Spleen (tissue), 7 donors: ENCODE results near the gene UBR2.

Experiments used
- POLR2A ChIP-seq, 3 donors: fragments of 450-650 bp; IDR thresholded peaks; one replicate each; pipeline ENCODE4 v1.5.1; 2017; ENCODE audit warnings: antibody characterized with exemption in 3 of 3, mild to moderate bottlenecking in 1 of 3
- POLR2AphosphoS5 ChIP-seq, 3 donors: sonication (generic); formaldehyde crosslinking; IDR thresholded peaks; one replicate each; pipeline ENCODE4 v1.5.1; 2017; ENCODE audit warnings: antibody characterized with exemption in 3 of 3
- TF ChIP-seq, protein P1 (sequence below), 11 experiments: fragments of 200-600 bp in 7 of 11; fragments of 450-650 bp in 4 of 11; sonication (generic) in 4 of 11; IDR thresholded peaks in 8 of 11; conservative IDR thresholded peaks in 3 of 11; 1 replicate in 7 of 11; 2 replicates in 4 of 11; pipeline versions ENCODE4 v1.4.0 to v1.8.0; 2016 to 2021; ENCODE audit warnings: antibody characterized with exemption in 11 of 11, inconsistent platforms in 4 of 11, mild to moderate bottlenecking in 1 of 11
- donor health status: DM: no; HTN: no; CAD: no; lungs with moderate emphysema.
- donor health status: DM: no; HTN: no; CAD: no.
- donor health status: DM: no; HTN: no; CAD: no.

DNA sequence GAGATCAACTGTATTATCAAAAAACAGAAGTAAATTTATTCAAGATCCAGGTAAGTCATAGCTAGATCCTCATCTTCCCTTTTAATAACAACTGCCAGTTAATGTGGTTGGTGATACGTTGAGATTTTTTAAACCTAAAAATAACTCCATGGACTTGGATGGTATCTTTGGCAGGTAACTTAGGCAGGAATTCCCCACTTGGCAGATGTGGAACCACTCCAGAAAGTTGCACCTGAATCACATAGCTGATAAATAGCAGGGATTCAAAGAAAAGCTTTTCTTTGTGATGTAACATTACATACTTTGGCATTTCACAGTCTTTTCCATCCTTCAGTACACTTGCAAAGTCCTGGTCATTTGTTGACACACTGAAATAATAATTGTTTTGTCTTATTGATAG is 96.0 kb downstream of the UBR2 start:
- TF ChIP-seq POLR2A (IDR thresholded peaks at IDR 0.05) (no peak), POLR2AphosphoS5 (IDR thresholded peaks at IDR 0.05) (no peak)
- TF ChIP-seq, protein P1, sequence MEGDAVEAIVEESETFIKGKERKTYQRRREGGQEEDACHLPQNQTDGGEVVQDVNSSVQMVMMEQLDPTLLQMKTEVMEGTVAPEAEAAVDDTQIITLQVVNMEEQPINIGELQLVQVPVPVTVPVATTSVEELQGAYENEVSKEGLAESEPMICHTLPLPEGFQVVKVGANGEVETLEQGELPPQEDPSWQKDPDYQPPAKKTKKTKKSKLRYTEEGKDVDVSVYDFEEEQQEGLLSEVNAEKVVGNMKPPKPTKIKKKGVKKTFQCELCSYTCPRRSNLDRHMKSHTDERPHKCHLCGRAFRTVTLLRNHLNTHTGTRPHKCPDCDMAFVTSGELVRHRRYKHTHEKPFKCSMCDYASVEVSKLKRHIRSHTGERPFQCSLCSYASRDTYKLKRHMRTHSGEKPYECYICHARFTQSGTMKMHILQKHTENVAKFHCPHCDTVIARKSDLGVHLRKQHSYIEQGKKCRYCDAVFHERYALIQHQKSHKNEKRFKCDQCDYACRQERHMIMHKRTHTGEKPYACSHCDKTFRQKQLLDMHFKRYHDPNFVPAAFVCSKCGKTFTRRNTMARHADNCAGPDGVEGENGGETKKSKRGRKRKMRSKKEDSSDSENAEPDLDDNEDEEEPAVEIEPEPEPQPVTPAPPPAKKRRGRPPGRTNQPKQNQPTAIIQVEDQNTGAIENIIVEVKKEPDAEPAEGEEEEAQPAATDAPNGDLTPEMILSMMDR (IDR thresholded peaks at IDR 0.05 in 8 of 11, conservative IDR thresholded peaks at IDR 0.05 in 3 of 11), result no peak
